HepG2 (cell line): Measurements from ENCODE around the gene CACNB4. TPM values are rescaled to one million over a fixed set of nuclear protein-coding genes. Genes with fewer than 3 reads are reported as not detected.

Experiments used
- ATAC-seq: fragments of 200-7000 bp; cut with Tn5 transposase; 3 replicates; pipeline ENCODE4 v1.9.1; 2020; ENCODE audit warnings: mild to moderate bottlenecking, moderate library complexity
- BruUV-seq: library from RNA; stranded (reverse); fragments of 400-500 nt; replicated peaks from 2 replicates; lab custom pipeline; 2021; lab: Mats Ljungman, UMichigan
- CTCF ChIA-PET: fragments of 300-600 bp; formaldehyde crosslinking; extraction: SDS; loops from one replicate; lab custom pipeline; 2021; ENCODE audit warnings: low total read pairs, inconsistent platforms, low intra/inter-chr PET ratio; lab: Yijun Ruan, JAX
- POLR2A ChIA-PET: fragments of 350-600 bp; sonication (Branson Sonifier 250); formaldehyde crosslinking; loops from one replicate; lab custom pipeline; 2020; ENCODE audit warnings: antibody characterized with exemption, inconsistent platforms; lab: Yijun Ruan, JAX
- DNase-seq: peaks from one replicate; pipeline ENCODE4 v3.0.0-alpha.2; 2015; ENCODE audit warnings: low spot score
- FAIRE-seq: peaks from 3 replicates; lab custom pipeline; 2011; peaks lifted over from hg19 to GRCh38; lab: Jason Lieb, UNC
- H2AFZ ChIP-seq: one replicate; pipeline ENCODE4 v1.6.1; 2011; ENCODE audit warnings: low read length, inconsistent platforms
- H3K27ac ChIP-seq: fragments of 300-600 bp; 3 replicates; pipeline ENCODE4 v1.8.0; 2011; ENCODE audit warnings: mixed run types, mild to moderate bottlenecking, mixed read lengths, low read length, inconsistent platforms; ENCODE audit not compliant: insufficient read depth; ENCODE audit errors: extremely low read length
- H3K27me3 ChIP-seq, 2 experiments: fragments of 200-600 bp in 1 of 2; 2 replicates in 1 of 2; 3 replicates in 1 of 2; pipeline versions ENCODE4 v1.6.0 to v1.8.0; 2011; ENCODE audit warnings: low read length in 2 of 2, mild to moderate bottlenecking in 2 of 2, moderate library complexity in 2 of 2, inconsistent platforms in 1 of 2; ENCODE audit not compliant: insufficient read depth in 2 of 2, control insufficient read depth in 1 of 2
- H3K36me3 ChIP-seq, 2 experiments: fragments of 200-600 bp in 1 of 2; replicated peaks in 1 of 2; 2 replicates in 1 of 2; 3 replicates in 1 of 2; pipeline versions ENCODE4 v1.5.1 to v1.8.0; 2011; ENCODE audit warnings: low read length in 2 of 2, inconsistent platforms in 1 of 2; ENCODE audit not compliant: insufficient read depth in 2 of 2, control insufficient read depth in 1 of 2
- H3K4me1 ChIP-seq: 2 replicates; pipeline ENCODE4 v1.5.1; 2012; ENCODE audit warnings: low read length, inconsistent platforms; ENCODE audit not compliant: insufficient read depth
- H3K4me2 ChIP-seq: 2 replicates; pipeline ENCODE4 v1.6.0; 2011; ENCODE audit warnings: low read depth, low read length, inconsistent platforms
- H3K4me3 ChIP-seq, 3 experiments: fragments of 200-600 bp in 1 of 3; sonication (generic), shearing (Covaris generic) in 1 of 3; replicated peaks in 1 of 3; 2 replicates each; pipeline ENCODE4 v1.5.1; 2011 to 2016; ENCODE audit warnings: low read length in 3 of 3, inconsistent platforms in 2 of 3, low read depth in 2 of 3, mild to moderate bottlenecking in 2 of 3, control low read depth in 1 of 3, mixed read lengths in 1 of 3; ENCODE audit not compliant: insufficient read depth in 1 of 3
- H3K79me2 ChIP-seq: one replicate; pipeline ENCODE4 v1.6.1; 2011; ENCODE audit warnings: low read length, inconsistent platforms; ENCODE audit not compliant: insufficient read depth
- H3K9ac ChIP-seq: 2 replicates; pipeline ENCODE4 v1.6.0; 2011; ENCODE audit warnings: mild to moderate bottlenecking, low read depth, low read length, inconsistent platforms; ENCODE audit not compliant: insufficient read depth
- H3K9me3 ChIP-seq: 2 replicates; pipeline ENCODE4 v1.5.1; 2012; ENCODE audit warnings: mild to moderate bottlenecking, low read length
- H4K20me1 ChIP-seq: 2 replicates; pipeline ENCODE4 v1.6.0; 2011; ENCODE audit warnings: inconsistent platforms, mild to moderate bottlenecking, low read length, moderate library complexity; ENCODE audit not compliant: insufficient read depth
- ZNF3 ChIP-seq: IDR thresholded peaks from 2 replicates; pipeline ENCODE4 v1.7.0; 2017; ENCODE audit warnings: inconsistent platforms
- WGBS: methylation state at CpG from one replicate; pipeline ENCODE4 v1.1.6; 2017; ENCODE audit warnings: low lambda C conversion rate; 5-methylcytosine and 5-hydroxymethylcytosine counted together
- in situ Hi-C: cut with HindIII; loops from 2 replicates; pipeline ENCODE4 v1.10.0; 2017; ENCODE audit warnings: low pct_unique_long_range_greater_than_20kb; ENCODE audit not compliant: extremely low pct_ligation_motif_present
- intact Hi-C: fragments of 100-400 bp; cut with micrococcal nuclease; formaldehyde crosslinking; loops from one replicate; pipeline ENCODE4 v1.10.0; 2022; ENCODE audit not compliant: unreplicated experiment
- polyA plus RNA-seq, 8 experiments: library from polyadenylated mRNA; depleted of rRNA in 3 of 8; stranded (reverse) in 7 of 8; unstranded in 1 of 8; fragments of >200 nt; fragmentation: Illumina TruSeq in 4 of 8; extraction: Trizol in 4 of 8; gene quantifications; 2 replicates each; pipeline versions ENCODE4 v1.2.1 to v1.2.3, GENCODE V29; 2011 to 2016; ENCODE audit warnings: low read depth in 4 of 8, missing spikeins in 1 of 8, mixed read lengths in 1 of 8; ENCODE audit not compliant: insufficient read depth in 1 of 8
- total RNA-seq, 5 experiments: library from RNA; depleted of rRNA; stranded (reverse); fragments of >200 nt; fragmentation: Illumina TruSeq; extraction: Trizol; gene quantifications; 2 replicates each; pipeline ENCODE4 v1.2.3, GENCODE V29; 2016; ENCODE audit warnings: low read depth in 1 of 5
- TF ChIP-seq, protein P1 (sequence below): sonication (generic); formaldehyde crosslinking; IDR thresholded peaks from 2 replicates; pipeline ENCODE4 v1.4.0; 2020; ENCODE audit warnings: missing genetic modification reagents
- TF ChIP-seq, protein P2 (sequence below): sonication (generic); formaldehyde crosslinking; IDR thresholded peaks from 2 replicates; pipeline ENCODE4 v1.4.0; 2020; ENCODE audit warnings: missing genetic modification reagents
- TF ChIP-seq, protein P3 (sequence below): sonication (generic); formaldehyde crosslinking; IDR thresholded peaks from 2 replicates; pipeline ENCODE4 v1.4.0; 2020; ENCODE audit warnings: missing genetic modification reagents, low read depth, mild to moderate bottlenecking, borderline replicate concordance

CACNB4 gene
- total and polyA plus RNA-seq, 2 of the 13 experiments (the other 11 are each of a cell fraction or from before 2014, with no cell fraction given): 5.1 to 14.3 TPM

DNA sequence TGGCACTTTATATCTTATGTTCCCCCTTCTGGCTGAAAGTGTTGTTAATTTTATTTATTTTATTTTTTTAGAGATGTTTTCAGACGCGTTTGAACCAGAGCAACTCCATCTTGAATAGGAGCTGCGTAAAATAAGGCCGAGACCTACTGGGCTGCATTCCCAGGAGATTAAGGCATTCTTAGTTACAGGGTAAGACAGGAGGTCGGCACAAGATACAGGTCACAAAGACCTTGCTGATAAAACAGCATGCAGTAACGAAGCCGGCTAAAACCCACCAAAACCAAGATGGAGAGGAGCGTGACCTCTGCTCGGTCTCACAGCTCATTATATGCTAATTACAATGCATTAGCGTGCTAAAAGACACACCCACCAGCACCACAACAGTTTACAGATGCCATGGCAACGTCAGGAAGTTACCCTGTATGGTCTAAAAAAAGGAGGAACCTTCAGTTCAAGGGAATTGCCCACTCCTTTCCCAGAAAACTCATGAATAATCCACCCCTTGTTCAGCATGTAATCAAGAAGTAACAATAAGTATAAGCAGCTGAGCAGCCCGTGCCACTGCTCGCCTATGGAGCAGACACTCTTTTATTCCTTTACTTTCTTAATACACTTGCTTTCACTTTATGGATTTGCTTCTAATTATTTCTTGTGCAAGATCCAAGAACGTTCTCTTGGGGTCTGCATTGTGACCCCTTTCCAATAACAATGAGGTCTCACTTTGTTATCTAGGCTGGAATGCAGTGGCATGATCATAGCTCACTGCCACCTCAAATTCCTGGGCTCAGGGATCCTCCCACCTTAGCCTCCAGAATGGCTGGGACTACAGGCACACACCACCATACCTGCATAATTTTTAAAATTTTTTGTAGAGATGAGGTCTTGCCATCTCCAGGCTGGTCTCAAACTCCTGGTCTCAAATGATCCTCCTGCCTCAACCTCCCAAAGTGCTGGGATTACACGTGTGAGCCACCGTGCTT is 55.9 kb downstream of the CACNB4 start:
- DNase-seq: no peak
- H3K27ac ChIP-seq: no peak overlapping the region
- TF ChIP-seq, protein P1, sequence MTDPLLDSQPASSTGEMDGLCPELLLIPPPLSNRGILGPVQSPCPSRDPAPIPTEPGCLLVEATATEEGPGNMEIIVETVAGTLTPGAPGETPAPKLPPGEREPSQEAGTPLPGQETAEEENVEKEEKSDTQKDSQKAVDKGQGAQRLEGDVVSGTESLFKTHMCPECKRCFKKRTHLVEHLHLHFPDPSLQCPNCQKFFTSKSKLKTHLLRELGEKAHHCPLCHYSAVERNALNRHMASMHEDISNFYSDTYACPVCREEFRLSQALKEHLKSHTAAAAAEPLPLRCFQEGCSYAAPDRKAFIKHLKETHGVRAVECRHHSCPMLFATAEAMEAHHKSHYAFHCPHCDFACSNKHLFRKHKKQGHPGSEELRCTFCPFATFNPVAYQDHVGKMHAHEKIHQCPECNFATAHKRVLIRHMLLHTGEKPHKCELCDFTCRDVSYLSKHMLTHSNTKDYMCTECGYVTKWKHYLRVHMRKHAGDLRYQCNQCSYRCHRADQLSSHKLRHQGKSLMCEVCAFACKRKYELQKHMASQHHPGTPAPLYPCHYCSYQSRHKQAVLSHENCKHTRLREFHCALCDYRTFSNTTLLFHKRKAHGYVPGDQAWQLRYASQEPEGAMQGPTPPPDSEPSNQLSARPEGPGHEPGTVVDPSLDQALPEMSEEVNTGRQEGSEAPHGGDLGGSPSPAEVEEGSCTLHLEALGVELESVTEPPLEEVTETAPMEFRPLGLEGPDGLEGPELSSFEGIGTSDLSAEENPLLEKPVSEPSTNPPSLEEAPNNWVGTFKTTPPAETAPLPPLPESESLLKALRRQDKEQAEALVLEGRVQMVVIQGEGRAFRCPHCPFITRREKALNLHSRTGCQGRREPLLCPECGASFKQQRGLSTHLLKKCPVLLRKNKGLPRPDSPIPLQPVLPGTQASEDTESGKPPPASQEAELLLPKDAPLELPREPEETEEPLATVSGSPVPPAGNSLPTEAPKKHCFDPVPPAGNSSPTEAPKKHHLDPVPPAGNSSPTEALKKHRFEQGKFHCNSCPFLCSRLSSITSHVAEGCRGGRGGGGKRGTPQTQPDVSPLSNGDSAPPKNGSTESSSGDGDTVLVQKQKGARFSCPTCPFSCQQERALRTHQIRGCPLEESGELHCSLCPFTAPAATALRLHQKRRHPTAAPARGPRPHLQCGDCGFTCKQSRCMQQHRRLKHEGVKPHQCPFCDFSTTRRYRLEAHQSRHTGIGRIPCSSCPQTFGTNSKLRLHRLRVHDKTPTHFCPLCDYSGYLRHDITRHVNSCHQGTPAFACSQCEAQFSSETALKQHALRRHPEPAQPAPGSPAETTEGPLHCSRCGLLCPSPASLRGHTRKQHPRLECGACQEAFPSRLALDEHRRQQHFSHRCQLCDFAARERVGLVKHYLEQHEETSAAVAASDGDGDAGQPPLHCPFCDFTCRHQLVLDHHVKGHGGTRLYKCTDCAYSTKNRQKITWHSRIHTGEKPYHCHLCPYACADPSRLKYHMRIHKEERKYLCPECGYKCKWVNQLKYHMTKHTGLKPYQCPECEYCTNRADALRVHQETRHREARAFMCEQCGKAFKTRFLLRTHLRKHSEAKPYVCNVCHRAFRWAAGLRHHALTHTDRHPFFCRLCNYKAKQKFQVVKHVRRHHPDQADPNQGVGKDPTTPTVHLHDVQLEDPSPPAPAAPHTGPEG (CRISPR knock-in tag): no peak
- TF ChIP-seq, protein P2, sequence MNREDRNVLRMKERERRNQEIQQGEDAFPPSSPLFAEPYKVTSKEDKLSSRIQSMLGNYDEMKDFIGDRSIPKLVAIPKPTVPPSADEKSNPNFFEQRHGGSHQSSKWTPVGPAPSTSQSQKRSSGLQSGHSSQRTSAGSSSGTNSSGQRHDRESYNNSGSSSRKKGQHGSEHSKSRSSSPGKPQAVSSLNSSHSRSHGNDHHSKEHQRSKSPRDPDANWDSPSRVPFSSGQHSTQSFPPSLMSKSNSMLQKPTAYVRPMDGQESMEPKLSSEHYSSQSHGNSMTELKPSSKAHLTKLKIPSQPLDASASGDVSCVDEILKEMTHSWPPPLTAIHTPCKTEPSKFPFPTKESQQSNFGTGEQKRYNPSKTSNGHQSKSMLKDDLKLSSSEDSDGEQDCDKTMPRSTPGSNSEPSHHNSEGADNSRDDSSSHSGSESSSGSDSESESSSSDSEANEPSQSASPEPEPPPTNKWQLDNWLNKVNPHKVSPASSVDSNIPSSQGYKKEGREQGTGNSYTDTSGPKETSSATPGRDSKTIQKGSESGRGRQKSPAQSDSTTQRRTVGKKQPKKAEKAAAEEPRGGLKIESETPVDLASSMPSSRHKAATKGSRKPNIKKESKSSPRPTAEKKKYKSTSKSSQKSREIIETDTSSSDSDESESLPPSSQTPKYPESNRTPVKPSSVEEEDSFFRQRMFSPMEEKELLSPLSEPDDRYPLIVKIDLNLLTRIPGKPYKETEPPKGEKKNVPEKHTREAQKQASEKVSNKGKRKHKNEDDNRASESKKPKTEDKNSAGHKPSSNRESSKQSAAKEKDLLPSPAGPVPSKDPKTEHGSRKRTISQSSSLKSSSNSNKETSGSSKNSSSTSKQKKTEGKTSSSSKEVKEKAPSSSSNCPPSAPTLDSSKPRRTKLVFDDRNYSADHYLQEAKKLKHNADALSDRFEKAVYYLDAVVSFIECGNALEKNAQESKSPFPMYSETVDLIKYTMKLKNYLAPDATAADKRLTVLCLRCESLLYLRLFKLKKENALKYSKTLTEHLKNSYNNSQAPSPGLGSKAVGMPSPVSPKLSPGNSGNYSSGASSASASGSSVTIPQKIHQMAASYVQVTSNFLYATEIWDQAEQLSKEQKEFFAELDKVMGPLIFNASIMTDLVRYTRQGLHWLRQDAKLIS (CRISPR knock-in tag): no peak
- TF ChIP-seq ZNF3 (CRISPR knock-in tag): no peak
- TF ChIP-seq, protein P3, sequence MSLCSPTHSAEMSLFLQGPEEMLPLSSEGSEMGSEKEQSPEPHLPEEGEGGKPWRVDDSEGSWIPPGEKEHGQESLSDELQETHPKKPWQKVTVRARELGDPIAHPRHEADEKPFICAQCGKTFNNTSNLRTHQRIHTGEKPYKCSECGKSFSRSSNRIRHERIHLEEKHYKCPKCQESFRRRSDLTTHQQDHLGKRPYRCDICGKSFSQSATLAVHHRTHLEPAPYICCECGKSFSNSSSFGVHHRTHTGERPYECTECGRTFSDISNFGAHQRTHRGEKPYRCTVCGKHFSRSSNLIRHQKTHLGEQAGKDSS (CRISPR knock-in tag): no peak
- no peak for FAIRE-seq
- ChIA-PET POLR2A (no interaction called here), CTCF (no interaction called here)
- no TSS peak for BruUV-seq
- no peaks in the 10 kb centered on the region for H3K4me1 ChIP-seq
- H3K79me2 ChIP-seq: no peaks in the 10 kb centered on the region
- no peak overlapping the region for H3K4me2 ChIP-seq
- no peaks in the 10 kb centered on the region for H3K9me3 ChIP-seq
- 46% methylated on average over 16 of the region's 16 CpGs for WGBS
- peaks cover 0 to 16% of the 10 kb centered on the region in 2 experiments; a peak in 2 of 5 replicates for H3K27me3 ChIP-seq
- no peaks in the 10 kb centered on the region for H4K20me1 ChIP-seq
- no peak overlapping the region for H3K4me3 ChIP-seq
- intact Hi-C loops: no loop called here
- ATAC-seq: no peak
- in situ Hi-C loops: loop anchor here (25.0 kb wide), 1 partner anchor 1444 kb away; the partner anchor contains the start of gene RPRM
- H3K9ac ChIP-seq: no peak overlapping the region
- H2AFZ ChIP-seq: no peak overlapping the region
- H3K36me3 ChIP-seq: no peaks in the 10 kb centered on the region
